GM12892 (cell line): ENCODE data around the gene PPDPF.
"Not testable (repeated sequence)": the region's sequence is repeated elsewhere in the genome, so short reads cannot be mapped to it uniquely, and the experiment has no call there.

Source experiments
- DNase-seq: peaks from one replicate; pipeline ENCODE4 v3.0.0; 2011; ENCODE audit not compliant: insufficient read length
- FAIRE-seq: peaks from 2 replicates; lab custom pipeline; 2011; peaks lifted over from hg19 to GRCh38; lab: Jason Lieb, UNC
- POLR2A ChIP-seq: IDR thresholded peaks from 2 replicates; pipeline ENCODE4 v1.6.1; 2011; ENCODE audit warnings: low read depth, low read length, control low read depth
- POLR2AphosphoS5 ChIP-seq: IDR thresholded peaks from 2 replicates; pipeline ENCODE4 v1.6.1; 2011; ENCODE audit warnings: low read depth, low read length, control low read depth
- TAF1 ChIP-seq: IDR thresholded peaks from 2 replicates; pipeline ENCODE4 v1.6.1; 2011; ENCODE audit warnings: low read depth, mild to moderate bottlenecking, control low read depth, low read length, borderline replicate concordance

Gene PPDPF

DNA sequence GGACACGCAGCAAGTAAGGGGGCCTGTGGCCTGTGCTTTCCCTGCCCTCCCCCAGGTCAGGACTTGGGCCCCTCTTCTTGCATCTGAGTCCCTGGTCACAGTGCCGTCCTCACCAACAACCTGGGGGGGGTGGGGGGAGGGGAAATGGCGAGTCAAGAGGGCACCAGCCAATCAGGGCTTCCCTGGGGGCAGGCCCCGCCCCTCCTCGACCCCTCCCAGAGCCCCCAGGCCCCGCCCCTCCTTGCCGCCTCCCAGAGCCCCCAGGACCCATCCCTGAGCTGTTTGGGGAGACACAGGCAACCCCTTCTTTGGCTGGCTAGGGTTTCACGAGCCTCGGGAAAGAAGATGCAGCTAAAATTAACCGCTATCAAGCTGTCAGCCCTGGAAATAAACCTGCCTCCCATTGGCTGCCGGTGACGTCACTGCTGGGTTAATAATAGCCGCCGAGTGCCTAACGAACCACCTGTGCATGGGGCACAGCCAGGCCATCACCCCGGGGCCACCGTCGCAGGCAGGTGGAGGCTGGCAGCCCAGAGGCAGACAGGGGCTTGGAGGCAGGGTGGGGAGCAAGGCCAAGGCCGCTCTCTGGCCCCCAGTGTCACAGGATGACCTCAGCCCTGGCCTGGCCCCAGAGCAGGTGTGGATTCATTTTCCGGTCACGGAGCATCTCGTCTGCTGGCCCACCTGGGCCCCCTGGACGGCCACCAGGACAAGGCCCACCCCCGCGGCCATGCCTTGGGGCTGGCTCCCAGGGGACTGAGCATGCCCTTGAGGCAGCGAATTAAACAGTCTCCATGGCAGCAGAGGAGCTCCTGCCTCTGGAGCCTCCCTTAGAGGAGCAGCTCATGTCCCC is 18.5 kb upstream of the PPDPF start:
- TF ChIP-seq POLR2A (no peak), POLR2AphosphoS5 (no peak), TAF1 (no peak)
- DNase-seq (no peak), FAIRE-seq (no peak)

DNA sequence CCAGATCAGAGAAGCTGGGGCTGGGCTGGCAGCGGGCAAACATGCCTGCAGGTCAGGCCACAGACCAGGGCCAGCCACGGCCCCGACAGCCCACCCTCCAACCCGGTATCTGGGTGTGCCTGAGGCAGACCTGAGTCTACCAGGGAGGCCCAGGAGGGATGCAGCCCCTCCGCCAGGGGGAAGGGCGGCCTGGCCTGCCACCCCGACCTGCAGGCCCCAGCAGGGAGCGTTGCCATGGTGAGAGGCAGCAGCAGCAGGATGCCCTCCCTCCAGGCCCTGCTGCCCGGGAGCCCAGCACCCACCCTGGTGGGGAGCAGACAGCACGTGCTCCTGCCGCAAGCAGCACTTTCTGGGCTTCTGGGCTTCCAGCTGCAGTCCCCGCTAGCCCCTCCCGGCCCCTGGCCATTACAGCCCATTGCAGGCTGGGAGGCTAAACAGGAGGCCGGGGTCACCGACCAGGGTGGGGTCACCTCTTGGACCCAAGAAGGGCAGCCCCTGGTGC is 17.8 kb upstream of the PPDPF start:
- no peak for DNase-seq
- no peak for FAIRE-seq
- TF ChIP-seq POLR2A (no peak), POLR2AphosphoS5 (no peak), TAF1 (no peak)

DNA sequence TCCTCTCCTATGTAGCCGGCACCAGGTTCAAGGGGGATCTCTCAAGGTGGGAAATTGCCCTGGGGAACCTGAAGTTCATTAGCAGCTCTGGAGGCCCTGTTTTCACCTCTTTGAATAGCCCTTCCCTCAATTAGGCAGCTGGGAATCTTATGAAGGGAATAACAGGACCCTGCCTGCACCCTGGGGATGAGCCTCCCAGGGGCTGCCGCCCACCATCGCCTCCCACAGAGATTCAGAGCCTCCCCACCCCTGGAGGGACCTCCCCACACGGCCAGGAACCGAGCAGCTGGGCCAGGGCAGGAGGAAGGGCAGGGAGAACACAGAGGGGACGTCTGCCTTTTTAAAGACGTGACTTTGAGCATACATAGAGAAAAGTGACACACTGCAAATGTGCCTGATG is 17.0 kb upstream of the PPDPF start:
- TF ChIP-seq POLR2A: no peak
- no peak for TF ChIP-seq TAF1
- no peak for TF ChIP-seq POLR2AphosphoS5
- DNase-seq (no peak), FAIRE-seq (no peak)

DNA sequence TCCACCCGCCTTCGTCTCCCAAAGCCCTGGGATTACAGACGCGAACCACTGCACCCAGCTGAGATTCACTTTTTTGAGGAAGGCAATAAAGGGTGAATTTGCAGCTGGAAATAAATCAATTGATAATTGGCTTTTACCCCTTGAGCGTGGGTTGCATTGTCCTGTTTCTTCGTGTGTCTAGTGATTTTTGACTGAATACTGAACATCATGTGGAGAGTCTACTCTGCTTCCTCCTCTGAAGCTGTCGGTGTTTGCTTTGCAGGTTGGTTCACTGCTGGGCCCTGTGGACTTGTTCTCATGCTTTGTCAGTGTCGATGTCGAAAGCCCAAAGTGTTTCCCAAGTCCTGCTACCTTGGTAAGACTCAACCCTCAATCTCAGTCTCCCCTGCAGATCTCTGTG is 15.9 kb upstream of the PPDPF start:
- FAIRE-seq (no peak), DNase-seq (no peak)
- TF ChIP-seq POLR2AphosphoS5 (no peak), TAF1 (no peak), POLR2A (no peak)

DNA sequence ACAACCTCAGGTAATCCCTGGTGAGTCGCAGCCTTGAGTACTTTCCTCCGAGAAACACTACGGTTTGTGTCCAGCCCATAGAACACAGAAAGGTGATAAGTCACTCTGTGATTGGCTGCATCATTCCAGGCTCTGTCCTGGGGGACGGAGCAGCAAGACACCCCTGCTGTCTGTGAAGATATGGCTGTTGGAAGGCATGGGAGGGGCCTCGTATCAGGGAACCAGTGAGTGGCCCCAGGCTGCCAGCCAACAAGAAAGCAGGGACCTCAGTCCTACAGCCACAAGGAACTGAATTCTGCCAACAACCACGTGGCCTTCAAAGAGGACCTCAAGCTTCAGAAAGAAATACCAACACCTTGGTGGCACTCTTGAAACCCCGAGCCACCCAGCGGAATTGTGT is 15.3 kb upstream of the PPDPF start:
- no peak for TF ChIP-seq POLR2AphosphoS5
- TF ChIP-seq TAF1: no peak
- no peak for TF ChIP-seq POLR2A

DNA sequence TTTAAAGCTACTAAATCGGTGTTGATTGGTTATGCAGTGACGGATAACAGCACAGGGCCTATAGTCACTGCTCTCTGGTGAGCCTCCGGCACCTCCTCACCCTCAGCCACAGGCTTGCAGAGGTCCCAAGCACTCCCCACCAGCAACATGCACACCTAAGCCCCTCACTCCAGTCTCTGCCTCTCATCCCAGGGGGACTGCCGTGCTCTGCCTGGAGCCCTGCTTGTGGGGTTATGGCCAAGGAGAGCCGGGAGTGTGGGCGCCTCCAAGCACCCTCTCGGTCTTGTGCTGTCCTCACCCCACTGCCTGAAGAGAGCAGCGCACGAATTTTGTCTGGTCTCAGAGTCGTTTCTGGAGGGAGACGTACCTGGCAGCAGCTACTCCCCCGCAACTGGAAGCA is 14.8 kb upstream of the PPDPF start:
- no peak for DNase-seq
- no peak for TF ChIP-seq POLR2AphosphoS5
- no peak for TF ChIP-seq TAF1
- no peak for TF ChIP-seq POLR2A
- no peak for FAIRE-seq

More for the DNA sequence above, 15.3 kb upstream of the PPDPF start:
- no peak for DNase-seq
- FAIRE-seq: no peak

DNA sequence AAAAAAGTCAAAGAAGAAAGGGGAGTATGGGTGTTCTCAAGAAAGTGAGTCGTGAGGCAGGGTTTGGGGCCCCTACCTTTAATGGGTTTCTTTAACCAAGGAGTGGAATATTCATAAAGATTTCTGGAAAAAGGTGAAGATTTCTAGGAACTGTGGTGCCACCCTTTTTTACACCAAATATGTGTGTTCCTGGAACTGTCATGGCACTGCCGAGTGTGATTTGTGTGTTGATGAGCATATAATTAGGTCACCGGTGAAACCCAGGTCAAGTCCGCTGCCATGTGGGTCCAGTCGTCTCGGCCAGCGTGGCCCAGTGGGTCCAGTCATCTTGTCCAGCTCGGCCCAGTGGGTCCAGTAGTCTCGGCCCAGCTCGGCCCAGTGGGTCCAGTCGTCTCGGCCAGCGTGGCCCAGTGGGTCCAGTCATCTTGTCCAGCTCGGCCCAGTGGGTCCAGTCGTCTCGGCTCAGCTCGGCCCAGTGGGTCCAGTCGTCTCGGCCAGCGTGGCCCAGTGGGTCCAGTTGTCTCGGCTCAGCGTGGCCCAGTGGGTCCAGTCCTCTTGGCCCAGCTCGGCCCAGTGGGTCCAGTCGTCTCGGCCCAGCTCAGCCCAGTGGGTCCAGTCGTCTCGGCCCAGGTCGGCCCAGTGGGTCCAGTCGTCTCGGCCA is 13.4 kb upstream of the PPDPF start:
- no peak for FAIRE-seq
- no peak for DNase-seq
- TF ChIP-seq POLR2A (no peak), POLR2AphosphoS5 (no peak), TAF1 (no peak)

DNA sequence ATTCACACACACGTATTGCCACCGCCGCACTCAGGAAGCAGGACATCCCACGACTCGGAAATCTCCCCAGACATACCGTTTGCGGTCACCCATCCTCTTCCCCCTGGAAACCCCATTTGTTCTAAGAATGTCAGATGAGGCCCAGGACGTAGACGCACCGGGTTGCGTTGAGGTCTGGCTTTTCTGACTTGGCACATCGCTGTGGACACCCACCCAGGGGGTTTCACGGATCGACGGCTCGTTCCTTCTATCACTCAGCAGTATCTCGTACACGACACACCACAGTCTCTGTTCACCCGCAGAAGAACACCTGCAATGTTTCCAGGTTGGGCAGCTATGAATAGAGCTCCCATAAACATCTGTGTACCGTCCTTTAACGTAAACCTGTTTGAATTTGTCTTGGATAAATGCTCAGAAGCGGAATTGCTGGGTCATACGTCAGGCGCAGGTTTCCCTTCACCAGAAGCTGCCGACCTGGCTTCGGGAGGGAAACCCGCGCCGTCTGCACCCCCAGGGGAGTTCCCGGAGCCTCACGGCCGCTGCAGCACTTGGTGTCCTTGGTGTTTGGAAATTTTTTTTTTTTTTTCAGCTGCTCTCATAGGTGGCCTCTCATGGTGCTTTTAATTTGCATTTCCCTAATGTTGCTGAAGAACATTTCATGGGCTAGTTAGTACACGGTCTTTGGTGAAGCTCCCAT is 12.3 kb upstream of the PPDPF start:
- FAIRE-seq (no peak), DNase-seq (no peak)
- TF ChIP-seq TAF1 (no peak), POLR2A (no peak), POLR2AphosphoS5 (no peak)

DNA sequence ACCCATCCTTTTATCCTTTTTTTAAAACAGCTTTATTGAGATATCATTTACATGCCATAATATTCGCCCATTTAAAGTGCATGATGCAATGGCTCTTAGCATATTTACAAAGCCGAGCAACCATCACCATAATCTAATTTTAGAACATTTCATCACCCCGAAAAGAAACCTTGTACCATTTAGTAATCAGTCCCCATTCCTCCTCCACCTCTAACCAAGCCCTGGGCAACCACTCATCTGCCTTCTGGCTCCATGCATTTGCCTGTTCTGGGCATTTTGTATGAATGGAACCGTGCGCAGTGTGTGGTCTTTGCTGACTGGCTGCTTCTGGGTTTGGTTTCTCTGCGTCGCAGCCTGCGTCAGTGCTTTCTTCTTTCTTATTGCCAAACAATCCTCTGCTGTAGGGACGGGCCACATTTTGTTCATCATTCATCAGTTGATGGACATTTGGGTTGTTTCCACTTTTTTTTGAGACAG is 11.4 kb upstream of the PPDPF start:
- DNase-seq (no peak), FAIRE-seq (no peak)
- TF ChIP-seq POLR2A (no peak), POLR2AphosphoS5 (no peak), TAF1 (no peak)

DNA sequence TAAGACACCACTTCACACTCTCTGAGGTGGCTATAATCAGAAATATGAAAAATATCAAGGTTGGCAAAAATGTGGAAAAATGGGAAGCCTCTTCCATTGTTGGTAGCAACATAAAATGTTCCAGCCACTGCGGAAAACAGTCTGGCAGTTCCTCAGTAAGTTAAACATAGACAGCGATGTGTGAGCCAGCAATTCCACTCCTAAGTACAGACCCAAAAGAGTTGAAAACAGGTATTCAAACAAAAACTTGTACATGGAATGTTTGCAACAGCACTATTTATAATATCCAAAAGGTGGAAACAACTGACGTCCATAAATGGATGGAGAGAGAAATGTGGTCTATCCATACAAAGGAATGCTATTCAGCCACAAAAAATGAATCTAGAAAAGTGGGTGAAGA is 7.4 kb upstream of the PPDPF start:
- TF ChIP-seq POLR2AphosphoS5 (no peak), TAF1 (no peak), POLR2A (no peak)
- DNase-seq (no peak), FAIRE-seq (no peak)

DNA sequence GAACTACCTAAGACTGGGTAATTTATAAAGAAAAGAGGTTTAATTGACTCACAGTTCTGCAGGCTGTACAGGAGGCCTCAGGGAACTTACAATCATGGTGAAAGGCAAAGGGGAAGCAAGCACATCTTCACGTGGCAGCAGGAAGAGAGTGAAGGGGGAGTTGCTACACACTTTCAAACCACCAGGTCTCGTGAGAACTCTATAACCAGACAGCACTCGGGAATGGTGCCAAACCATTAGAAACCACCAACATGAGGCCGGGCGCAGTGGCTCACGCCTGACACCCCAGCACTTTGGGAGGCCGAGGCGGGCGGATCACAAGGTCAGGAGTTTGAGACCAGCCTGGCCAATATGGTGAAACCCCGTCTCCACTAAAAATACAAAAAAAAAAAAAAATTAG is 6.0 kb upstream of the PPDPF start:
- FAIRE-seq, DNase-seq: not testable (repeated sequence)
